GM18502 (cell line): ENCODE results near the gene ANKRD60.
A peak's percentile ranks its signal among the peaks of the same experiment; 100 is the strongest.

Experiments
- ATAC-seq: cut with Tn5 transposase; IDR thresholded peaks from one replicate; pipeline ENCODE4 v1.9.1; 2021; ENCODE audit warnings: mild to moderate bottlenecking; ENCODE audit not compliant: unreplicated experiment, poor library complexity

Gene ANKRD60

GRCh38 chr20:58245181-58245891 is 16.9 kb upstream of the ANKRD60 start:
- ATAC-seq, result no peak

GRCh38 chr20:58244517-58245030 is 16.1 kb upstream of the ANKRD60 start:
- no peak for ATAC-seq

GRCh38 chr20:58243653-58244410 is 15.4 kb upstream of the ANKRD60 start:
- no peak for ATAC-seq

GRCh38 chr20:58242824-58243223 is 14.4 kb upstream of the ANKRD60 start:
- no peak for ATAC-seq

- ATAC-seq, result no peak
Measured at GRCh38 chr20:58241766-58242465, 13.5 kb upstream of the ANKRD60 start.

- no peak for ATAC-seq
Measured at GRCh38 chr20:58240471-58240870, 12.0 kb upstream of the ANKRD60 start.

- ATAC-seq, result no peak
Measured at GRCh38 chr20:58239216-58239615, 10.8 kb upstream of the ANKRD60 start.

- no peak for ATAC-seq
Measured at GRCh38 chr20:58238490-58238889, 10.0 kb upstream of the ANKRD60 start.

- ATAC-seq, result no peak
Measured at GRCh38 chr20:58237318-58238132, 9.1 kb upstream of the ANKRD60 start.

- ATAC-seq, result peak; percentile 85
Measured at GRCh38 chr20:58236612-58237317, 8.3 kb upstream of the ANKRD60 start.

GRCh38 chr20:58235010-58235409 is 6.6 kb upstream of the ANKRD60 start:
- no peak for ATAC-seq

- ATAC-seq, result no peak
Measured at GRCh38 chr20:58233881-58234528, 5.6 kb upstream of the ANKRD60 start.

GRCh38 chr20:58233393-58233792 is 4.9 kb upstream of the ANKRD60 start:
- ATAC-seq, result no peak

- no peak for ATAC-seq
Measured at GRCh38 chr20:58231683-58232082, 3.2 kb upstream of the ANKRD60 start.

- ATAC-seq, result no peak
Measured at GRCh38 chr20:58229198-58229798, 845 bp upstream of the ANKRD60 start.

GRCh38 chr20:58228103-58228483 is 360 bp downstream of the ANKRD60 start:
- ATAC-seq, result no peak

GRCh38 chr20:58227391-58228102 is 906 bp downstream of the ANKRD60 start:
- no peak for ATAC-seq
